K562 (cell line): ENCODE data around the gene TRMT1. TPM values are rescaled to one million over a fixed set of nuclear protein-coding genes. Genes with fewer than 3 reads are reported as not detected.
A peak's percentile ranks its signal among the peaks of the same experiment; 100 is the strongest.

Experiments
- ELF2 ChIP-seq: fragments of 250-450 bp; sonication (Bioruptor Pico); IDR thresholded peaks from 2 replicates; pipeline ENCODE4 v1.5.0; 2021; ENCODE audit warnings: mild to moderate bottlenecking
- FOS ChIP-seq: IDR thresholded peaks from 3 replicates; pipeline ENCODE4 v1.6.1; 2011; ENCODE audit not compliant: insufficient read length; ENCODE audit errors: extremely low read depth
- FOXM1 ChIP-seq, 2 experiments: fragments of 450-650 bp in 1 of 2; sonication (generic) in 1 of 2; formaldehyde crosslinking in 1 of 2; IDR thresholded peaks; 2 replicates each; pipeline versions ENCODE4 v1.6.1 to v1.9.0; 2017 to 2022; ENCODE audit warnings: low read depth in 2 of 2, mild to moderate bottlenecking in 2 of 2, missing genetic modification reagents in 1 of 2, moderate library complexity in 1 of 2
- GATAD2B ChIP-seq: fragments of 450-650 bp; IDR thresholded peaks from 2 replicates; pipeline ENCODE4 v1.6.1; 2017; ENCODE audit warnings: mild to moderate bottlenecking, borderline replicate concordance
- HDGF ChIP-seq: fragments of 450-650 bp; IDR thresholded peaks from 2 replicates; pipeline ENCODE4 v1.6.1; 2016
- HNRNPH1 ChIP-seq: fragments of 200-400 bp; formaldehyde crosslinking; optimal IDR thresholded peaks from 2 replicates; pipeline ENCODE3; 2017; ENCODE audit warnings: low read depth, mild to moderate bottlenecking, low read length, moderate library complexity
- MECOM ChIP-seq: fragments of 250-450 bp; sonication (Bioruptor Pico); IDR thresholded peaks from 2 replicates; pipeline ENCODE4 v1.8.0; 2022; ENCODE audit warnings: inconsistent platforms
- MED1 ChIP-seq: sonication (generic); formaldehyde crosslinking; IDR thresholded peaks from 2 replicates; pipeline ENCODE4 v1.8.1; 2023; ENCODE audit warnings: missing genetic modification reagents, borderline replicate concordance
- POLR2A ChIP-seq: fragments of 450-650 bp; conservative IDR thresholded peaks from 2 replicates; pipeline ENCODE4 v1.6.1; 2016
- RAD51 ChIP-seq: fragments of 450-650 bp; IDR thresholded peaks from 2 replicates; pipeline ENCODE4 v1.7.1; 2016; ENCODE audit warnings: low read depth, mild to moderate bottlenecking, borderline replicate concordance
- SMAD1 ChIP-seq: fragments of 150-350 bp; IDR thresholded peaks from 2 replicates; pipeline ENCODE4 v1.6.1; 2014; ENCODE audit warnings: low read length, low read depth; ENCODE audit not compliant: partially characterized antibody
- STAG1 ChIP-seq: sonication (generic); formaldehyde crosslinking; IDR thresholded peaks from 2 replicates; pipeline ENCODE4 v1.5.0; 2020; ENCODE audit warnings: missing genetic modification reagents, borderline replicate concordance
- TCF7 ChIP-seq: sonication (generic); IDR thresholded peaks from 2 replicates; pipeline ENCODE4 v1.6.1; 2016; ENCODE audit warnings: antibody characterized with exemption, borderline replicate concordance
- ZFPM2 ChIP-seq: fragments of 250-450 bp; sonication (Bioruptor Pico); IDR thresholded peaks from 2 replicates; pipeline ENCODE4 v1.5.1; 2022; ENCODE audit warnings: mild to moderate bottlenecking
- ZNF165 ChIP-seq: fragments of 250-450 bp; sonication (Bioruptor Pico); IDR thresholded peaks from 2 replicates; pipeline ENCODE4 v1.4.0; 2020; ENCODE audit warnings: borderline replicate concordance
- ZNF174 ChIP-seq: fragments of 250-450 bp; sonication (Bioruptor Pico); IDR thresholded peaks from 2 replicates; pipeline ENCODE4 v1.4.0; 2020; ENCODE audit warnings: mild to moderate bottlenecking
- ZNF24 ChIP-seq: fragments of 450-650 bp; IDR thresholded peaks from 2 replicates; pipeline ENCODE4 v1.6.1; 2016
- ZNF274 ChIP-seq: IDR thresholded peaks from 2 replicates; pipeline ENCODE4 v1.6.1; 2011; ENCODE audit warnings: low read depth, mild to moderate bottlenecking, low read length, moderate library complexity, borderline replicate concordance
- ZNF431 ChIP-seq: sonication (generic); formaldehyde crosslinking; IDR thresholded peaks from 2 replicates; pipeline ENCODE4 v1.8.0; 2022; ENCODE audit warnings: mild to moderate bottlenecking, missing genetic modification reagents
- ZNF695 ChIP-seq: fragments of 450-650 bp; formaldehyde crosslinking; IDR thresholded peaks from 2 replicates; pipeline ENCODE4 v1.4.0; 2020; ENCODE audit warnings: mild to moderate bottlenecking, moderate library complexity
- polyA plus RNA-seq, 8 experiments: library from polyadenylated mRNA; depleted of rRNA in 4 of 8; stranded (reverse) in 5 of 8; unstranded in 3 of 8; fragments of >200 nt; fragmentation: Nextera tagmentation in 2 of 8; fragmentation: Illumina TruSeq in 1 of 8; extraction: Ambion mirVana in 2 of 8; extraction: Trizol in 1 of 8; gene quantifications; 2 replicates each; pipeline versions ENCODE4 v1.2.1 to v1.2.3, GENCODE V29; 2011 to 2014; ENCODE audit warnings: inconsistent platforms in 1 of 8, missing spikeins in 1 of 8
- total RNA-seq, 7 experiments: library from RNA; depleted of rRNA in 6 of 7; stranded (reverse); fragments of >200 nt in 6 of 7; fragmentation: Illumina TruSeq in 2 of 7; extraction: Trizol in 2 of 7; gene quantifications; 2 replicates each; pipeline versions ENCODE4 v1.2.1 to v1.2.3, GENCODE V29; 2011 to 2021; ENCODE audit warnings: low replicate concordance in 1 of 7
- TF ChIP-seq, protein P1 (sequence below): fragments of 250-450 bp; sonication (Bioruptor Pico); IDR thresholded peaks from 2 replicates; pipeline ENCODE4 v1.8.0; 2022; ENCODE audit warnings: moderate library complexity, mild to moderate bottlenecking, inconsistent platforms
- TF ChIP-seq, protein P2 (sequence below): sonication (generic); formaldehyde crosslinking; IDR thresholded peaks from 2 replicates; pipeline ENCODE4 v1.8.0; 2022; ENCODE audit warnings: mild to moderate bottlenecking, missing genetic modification reagents
- TF ChIP-seq, protein P3 (sequence below): sonication (generic); formaldehyde crosslinking; IDR thresholded peaks from 2 replicates; pipeline ENCODE4 v1.8.0; 2023; ENCODE audit warnings: mild to moderate bottlenecking, missing genetic modification reagents
- TF ChIP-seq, protein P4 (sequence below): sonication (generic); formaldehyde crosslinking; IDR thresholded peaks from 2 replicates; pipeline ENCODE4 v1.8.1; 2022; ENCODE audit warnings: missing genetic modification reagents
- TF ChIP-seq, protein P5 (sequence below): fragments of 250-450 bp; sonication (Bioruptor Pico); IDR thresholded peaks from 2 replicates; pipeline ENCODE4 v1.5.0; 2020; ENCODE audit warnings: mild to moderate bottlenecking

TRMT1 gene
- total and polyA plus RNA-seq, 9 of the 15 experiments (the other 6 are each of a cell fraction or from before 2014, with no cell fraction given): 5.8 to 158 (median 54.3) TPM

DNA sequence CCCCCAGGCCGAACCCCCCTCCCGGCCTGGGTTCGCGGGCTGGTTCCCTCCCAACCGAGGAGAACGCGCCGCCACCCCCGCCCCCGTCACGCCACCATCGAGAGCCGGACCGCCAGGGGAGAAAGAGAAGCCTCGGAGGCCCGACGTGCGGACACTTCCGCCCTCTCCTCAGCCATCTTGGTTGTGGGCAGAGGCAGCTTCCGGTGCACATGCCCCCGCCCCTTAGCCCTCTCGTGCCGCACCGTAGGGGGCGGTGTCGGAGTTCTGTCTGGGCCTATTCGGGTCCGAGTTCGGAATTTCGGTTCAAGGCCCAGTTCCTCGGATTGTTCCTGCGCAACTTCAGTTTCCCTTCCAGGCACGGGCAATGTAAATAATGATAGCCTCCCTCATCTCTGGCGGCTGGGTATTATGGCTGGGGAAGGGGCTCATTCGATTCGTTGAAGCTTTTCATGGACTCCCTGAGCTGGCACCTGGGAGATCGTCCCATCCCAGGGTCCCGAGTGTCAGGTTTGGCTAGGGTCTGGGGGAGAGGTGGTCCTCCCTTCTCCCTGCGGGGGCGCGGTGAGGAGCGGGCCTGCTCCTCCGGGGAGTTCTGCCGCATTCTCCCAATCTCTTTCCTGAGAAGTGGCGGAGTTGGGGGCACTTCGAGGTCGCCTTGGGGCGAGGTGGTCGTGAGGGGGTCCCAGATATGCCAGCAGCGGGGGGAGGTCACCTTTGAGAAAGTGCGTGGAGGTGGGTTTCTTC is 33.8 kb upstream of the TRMT1 start, which contains the start of the genes IER2 and STX10 (continued):
- TF ChIP-seq FOS (no peak), MED1 (CRISPR knock-in tag) (peak; percentile 89; the same call in 1 of the 2 replicates), POLR2A (peak; percentile 76), HDGF (no peak), HNRNPH1 (no peak), TCF7 (no peak), ZNF274 (no peak), ZNF695 (CRISPR knock-in tag) (no peak), STAG1 (no peak), ZFPM2 (CRISPR knock-in tag) (no peak), GATAD2B (no peak), ZNF165 (CRISPR knock-in tag) (no peak), ZNF174 (no peak), RAD51 (peak; percentile 48; the same call in 1 of the 2 replicates), ZNF431 (CRISPR knock-in tag) (no peak), ZNF24 (peak; percentile 16; the same call in 1 of the 2 replicates), ELF2 (peak; percentile 94), MECOM (no peak), FOXM1 (IDR thresholded peaks at IDR 0.05; ENCODE audit: low read depth) (peak; percentile 40; the same call in 1 of the 2 replicates), FOXM1 (CRISPR knock-in tag; IDR thresholded peaks at IDR 0.05; ENCODE audit: low read depth) (no peak), SMAD1 (no peak)
- TF ChIP-seq, protein P1, sequence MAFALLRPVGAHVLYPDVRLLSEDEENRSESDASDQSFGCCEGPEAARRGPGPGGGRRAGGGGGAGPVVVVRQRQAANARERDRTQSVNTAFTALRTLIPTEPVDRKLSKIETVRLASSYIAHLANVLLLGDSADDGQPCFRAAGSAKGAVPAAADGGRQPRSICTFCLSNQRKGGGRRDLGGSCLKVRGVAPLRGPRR (CRISPR knock-in tag): 0 out of 2 replicates have a peak, but pooled peaks have one; percentile 30
- TF ChIP-seq, protein P2, sequence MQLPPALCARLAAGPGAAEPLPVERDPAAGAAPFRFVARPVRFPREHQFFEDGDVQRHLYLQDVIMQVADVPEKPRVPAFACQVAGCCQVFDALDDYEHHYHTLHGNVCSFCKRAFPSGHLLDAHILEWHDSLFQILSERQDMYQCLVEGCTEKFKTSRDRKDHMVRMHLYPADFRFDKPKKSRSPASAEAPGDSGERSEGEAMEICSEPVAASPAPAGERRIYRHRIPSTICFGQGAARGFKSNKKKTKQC (CRISPR knock-in tag): no peak
- TF ChIP-seq, protein P3, sequence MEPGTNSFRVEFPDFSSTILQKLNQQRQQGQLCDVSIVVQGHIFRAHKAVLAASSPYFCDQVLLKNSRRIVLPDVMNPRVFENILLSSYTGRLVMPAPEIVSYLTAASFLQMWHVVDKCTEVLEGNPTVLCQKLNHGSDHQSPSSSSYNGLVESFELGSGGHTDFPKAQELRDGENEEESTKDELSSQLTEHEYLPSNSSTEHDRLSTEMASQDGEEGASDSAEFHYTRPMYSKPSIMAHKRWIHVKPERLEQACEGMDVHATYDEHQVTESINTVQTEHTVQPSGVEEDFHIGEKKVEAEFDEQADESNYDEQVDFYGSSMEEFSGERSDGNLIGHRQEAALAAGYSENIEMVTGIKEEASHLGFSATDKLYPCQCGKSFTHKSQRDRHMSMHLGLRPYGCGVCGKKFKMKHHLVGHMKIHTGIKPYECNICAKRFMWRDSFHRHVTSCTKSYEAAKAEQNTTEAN: no peak; the same call in 1 of the 2 replicates
- TF ChIP-seq, protein P4, sequence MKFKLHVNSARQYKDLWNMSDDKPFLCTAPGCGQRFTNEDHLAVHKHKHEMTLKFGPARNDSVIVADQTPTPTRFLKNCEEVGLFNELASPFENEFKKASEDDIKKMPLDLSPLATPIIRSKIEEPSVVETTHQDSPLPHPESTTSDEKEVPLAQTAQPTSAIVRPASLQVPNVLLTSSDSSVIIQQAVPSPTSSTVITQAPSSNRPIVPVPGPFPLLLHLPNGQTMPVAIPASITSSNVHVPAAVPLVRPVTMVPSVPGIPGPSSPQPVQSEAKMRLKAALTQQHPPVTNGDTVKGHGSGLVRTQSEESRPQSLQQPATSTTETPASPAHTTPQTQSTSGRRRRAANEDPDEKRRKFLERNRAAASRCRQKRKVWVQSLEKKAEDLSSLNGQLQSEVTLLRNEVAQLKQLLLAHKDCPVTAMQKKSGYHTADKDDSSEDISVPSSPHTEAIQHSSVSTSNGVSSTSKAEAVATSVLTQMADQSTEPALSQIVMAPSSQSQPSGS (CRISPR knock-in tag): no peak
- TF ChIP-seq, protein P5, sequence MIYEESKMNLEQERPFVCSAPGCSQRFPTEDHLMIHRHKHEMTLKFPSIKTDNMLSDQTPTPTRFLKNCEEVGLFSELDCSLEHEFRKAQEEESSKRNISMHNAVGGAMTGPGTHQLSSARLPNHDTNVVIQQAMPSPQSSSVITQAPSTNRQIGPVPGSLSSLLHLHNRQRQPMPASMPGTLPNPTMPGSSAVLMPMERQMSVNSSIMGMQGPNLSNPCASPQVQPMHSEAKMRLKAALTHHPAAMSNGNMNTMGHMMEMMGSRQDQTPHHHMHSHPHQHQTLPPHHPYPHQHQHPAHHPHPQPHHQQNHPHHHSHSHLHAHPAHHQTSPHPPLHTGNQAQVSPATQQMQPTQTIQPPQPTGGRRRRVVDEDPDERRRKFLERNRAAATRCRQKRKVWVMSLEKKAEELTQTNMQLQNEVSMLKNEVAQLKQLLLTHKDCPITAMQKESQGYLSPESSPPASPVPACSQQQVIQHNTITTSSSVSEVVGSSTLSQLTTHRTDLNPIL (CRISPR knock-in tag): no peak
